Measurements from ENCODE around the gene ABCB6.

The ABCB6 gene

GRCh38 chr2:219253753-219254589 is 35.2 kb upstream of the ABCB6 start, which contains the start of gene TUBA4A (continued):
- TF ChIP-seq TSHZ2 (CRISPR knock-in tag; IDR thresholded peaks at IDR 0.05): no peak
- no peak for TF ChIP-seq ESRRG (CRISPR knock-in tag; IDR thresholded peaks at IDR 0.05)
- TF ChIP-seq CREB5 (CRISPR knock-in tag; IDR thresholded peaks at IDR 0.05; ENCODE audit: low read depth): no peak

GRCh38 chr2:219252900-219253752 is 34.4 kb upstream of the ABCB6 start, which contains the start of gene TUBA4B:
TSS of gene TUBA4B (plus strand) at chr2:219253243. CDS start at chr2:219253408, 165 bp downstream.
- ATAC-seq: peak; percentile 20
- no peak for TF ChIP-seq ARNTL (CRISPR knock-in tag; IDR thresholded peaks at IDR 0.05; ENCODE audit: borderline replicate concordance, low read depth)
- TF ChIP-seq ZFP3 (CRISPR knock-in tag; IDR thresholded peaks at IDR 0.05): no peak

GRCh38 chr2:219252570-219252899 is 33.8 kb upstream of the ABCB6 start:
- no peak for ATAC-seq
- TF ChIP-seq ARNTL (CRISPR knock-in tag; IDR thresholded peaks at IDR 0.05; ENCODE audit: borderline replicate concordance, low read depth) (no peak), ZC3H10 (CRISPR knock-in tag; IDR thresholded peaks at IDR 0.05) (no peak)

GRCh38 chr2:219252084-219252483 is 33.3 kb upstream of the ABCB6 start:
- no peak for ATAC-seq
- TF ChIP-seq ARNTL (CRISPR knock-in tag; IDR thresholded peaks at IDR 0.05; ENCODE audit: borderline replicate concordance, low read depth) (no peak), TCF4 (CRISPR knock-in tag; IDR thresholded peaks at IDR 0.05; ENCODE audit: borderline replicate concordance) (no peak), TSHZ2 (CRISPR knock-in tag; IDR thresholded peaks at IDR 0.05) (no peak), ZNF70 (CRISPR knock-in tag; IDR thresholded peaks at IDR 0.05) (no peak), ZC3H10 (CRISPR knock-in tag; IDR thresholded peaks at IDR 0.05) (no peak), POU6F1 (CRISPR knock-in tag; IDR thresholded peaks at IDR 0.05; ENCODE audit: borderline replicate concordance, low read depth) (no peak), CSRNP3 (CRISPR knock-in tag; IDR thresholded peaks at IDR 0.05) (no peak), CREB5 (CRISPR knock-in tag; IDR thresholded peaks at IDR 0.05; ENCODE audit: low read depth) (no peak), PATZ1 (CRISPR knock-in tag; IDR thresholded peaks at IDR 0.05; ENCODE audit: borderline replicate concordance) (no peak), SNAI2 (CRISPR knock-in tag; IDR thresholded peaks at IDR 0.05) (no peak), ZFP3 (CRISPR knock-in tag; IDR thresholded peaks at IDR 0.05) (no peak), ISL1 (CRISPR knock-in tag; IDR thresholded peaks at IDR 0.05) (no peak), ESRRG (CRISPR knock-in tag; IDR thresholded peaks at IDR 0.05) (no peak), CSDC2 (CRISPR knock-in tag; IDR thresholded peaks at IDR 0.05) (no peak), PPARA (CRISPR knock-in tag; IDR thresholded peaks at IDR 0.05; ENCODE audit: borderline replicate concordance) (no peak), OSR1 (CRISPR knock-in tag; IDR thresholded peaks at IDR 0.05) (no peak), RARB (CRISPR knock-in tag; IDR thresholded peaks at IDR 0.05) (no peak), ZFP30 (CRISPR knock-in tag; IDR thresholded peaks at IDR 0.05) (no peak)

Data from SK-N-SH treated with all-trans-retinoic acid at 6 μM for 48 hours (cell line).